GM12873 (cell line): ENCODE data around the gene CEACAM3.
A peak's percentile ranks its signal among the peaks of the same experiment; 100 is the strongest.

Source experiments
- TF ChIP-seq, protein P1 (sequence below): IDR thresholded peaks from 2 replicates; pipeline ENCODE4 v1.5.1; 2012; ENCODE audit warnings: low read depth, mild to moderate bottlenecking, moderate library complexity, low read length, control low read depth; ENCODE audit not compliant: insufficient read depth; ENCODE audit errors: missing control alignments

Gene CEACAM3

GRCh38 chr19:41810301-41810700 lies 13.9 kb downstream of the CEACAM3 start:
- TF ChIP-seq, protein P1, sequence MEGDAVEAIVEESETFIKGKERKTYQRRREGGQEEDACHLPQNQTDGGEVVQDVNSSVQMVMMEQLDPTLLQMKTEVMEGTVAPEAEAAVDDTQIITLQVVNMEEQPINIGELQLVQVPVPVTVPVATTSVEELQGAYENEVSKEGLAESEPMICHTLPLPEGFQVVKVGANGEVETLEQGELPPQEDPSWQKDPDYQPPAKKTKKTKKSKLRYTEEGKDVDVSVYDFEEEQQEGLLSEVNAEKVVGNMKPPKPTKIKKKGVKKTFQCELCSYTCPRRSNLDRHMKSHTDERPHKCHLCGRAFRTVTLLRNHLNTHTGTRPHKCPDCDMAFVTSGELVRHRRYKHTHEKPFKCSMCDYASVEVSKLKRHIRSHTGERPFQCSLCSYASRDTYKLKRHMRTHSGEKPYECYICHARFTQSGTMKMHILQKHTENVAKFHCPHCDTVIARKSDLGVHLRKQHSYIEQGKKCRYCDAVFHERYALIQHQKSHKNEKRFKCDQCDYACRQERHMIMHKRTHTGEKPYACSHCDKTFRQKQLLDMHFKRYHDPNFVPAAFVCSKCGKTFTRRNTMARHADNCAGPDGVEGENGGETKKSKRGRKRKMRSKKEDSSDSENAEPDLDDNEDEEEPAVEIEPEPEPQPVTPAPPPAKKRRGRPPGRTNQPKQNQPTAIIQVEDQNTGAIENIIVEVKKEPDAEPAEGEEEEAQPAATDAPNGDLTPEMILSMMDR = no peak

- TF ChIP-seq, protein P1 = no peak
These were observed 14.6 kb downstream of the CEACAM3 start for GRCh38 chr19:41811036-41811435.

- TF ChIP-seq, protein P1 = no peak
These were observed 15.6 kb downstream of the CEACAM3 start for GRCh38 chr19:41811981-41812380.

GRCh38 chr19:41813911-41814310 lies 17.5 kb downstream of the CEACAM3 start:
- TF ChIP-seq, protein P1 = no peak

GRCh38 chr19:41815301-41815700 lies 18.9 kb downstream of the CEACAM3 start:
- TF ChIP-seq, protein P1 = no peak

DNA sequence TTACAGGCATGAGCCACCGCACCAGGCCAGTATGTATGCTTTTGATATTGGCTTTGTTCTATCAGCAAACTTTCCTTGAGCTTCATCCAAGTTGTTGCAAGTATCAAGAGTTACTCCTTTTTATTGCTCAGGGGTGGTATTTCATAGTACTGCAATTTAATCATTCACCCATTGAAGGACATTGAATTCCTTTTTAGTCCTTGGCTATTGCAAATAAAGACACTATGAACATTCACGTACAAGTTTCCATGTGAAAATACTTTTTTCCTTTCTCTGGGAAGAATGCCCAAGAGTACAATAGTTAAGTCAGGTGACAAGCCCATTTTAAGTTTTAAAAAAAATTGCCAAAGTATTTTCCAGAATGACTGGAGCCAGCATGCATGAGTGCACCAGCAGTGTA lies 20.4 kb downstream of the CEACAM3 start:
- TF ChIP-seq, protein P1 = no peak

GRCh38 chr19:41821003-41821735 lies 24.8 kb downstream of the CEACAM3 start:
- TF ChIP-seq, protein P1 = peak; percentile 83
